Right lobe of liver (tissue), 4 donors: Measurements from ENCODE around the gene NMBR.

Source experiments
- POLR2A ChIP-seq: fragments of 450-650 bp; IDR thresholded peaks from one replicate; pipeline ENCODE4 v1.6.1; 2017; ENCODE audit warnings: antibody characterized with exemption, mild to moderate bottlenecking
- TF ChIP-seq, protein P1 (sequence below), 4 donors: fragments of 200-600 bp in 3 of 4; fragments of 450-650 bp in 1 of 4; IDR thresholded peaks; one replicate each; pipeline versions ENCODE4 v1.5.1 to v1.8.0; 2016 to 2022; ENCODE audit warnings: antibody characterized with exemption in 4 of 4, mild to moderate bottlenecking in 2 of 4
- donor health status: DM: no; HTN: no; CAD: no.
- donor health status: DM: no; HTN: no; CAD: no.
- donor health status: DM: no; HTN: yes; CAD: no.

DNA sequence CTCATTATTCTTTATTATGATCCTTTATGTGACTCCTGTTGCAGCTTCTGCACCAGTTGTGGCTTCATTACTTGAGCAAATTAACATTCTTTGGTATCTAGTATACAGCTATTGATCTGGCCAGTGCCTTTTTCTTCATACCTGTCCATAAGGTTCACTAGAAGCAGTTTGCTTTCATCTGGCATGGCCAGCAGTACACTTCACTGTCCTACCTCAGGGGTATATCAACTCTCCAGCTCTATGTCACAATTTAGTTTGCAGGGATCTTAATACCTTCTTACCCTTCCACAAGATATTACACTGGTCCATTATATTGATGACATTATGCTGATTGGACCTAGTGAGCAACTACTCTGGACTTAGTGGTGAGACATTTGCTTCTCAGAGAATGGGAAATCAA is 46.7 kb upstream of the NMBR start:
- TF ChIP-seq, protein P1, sequence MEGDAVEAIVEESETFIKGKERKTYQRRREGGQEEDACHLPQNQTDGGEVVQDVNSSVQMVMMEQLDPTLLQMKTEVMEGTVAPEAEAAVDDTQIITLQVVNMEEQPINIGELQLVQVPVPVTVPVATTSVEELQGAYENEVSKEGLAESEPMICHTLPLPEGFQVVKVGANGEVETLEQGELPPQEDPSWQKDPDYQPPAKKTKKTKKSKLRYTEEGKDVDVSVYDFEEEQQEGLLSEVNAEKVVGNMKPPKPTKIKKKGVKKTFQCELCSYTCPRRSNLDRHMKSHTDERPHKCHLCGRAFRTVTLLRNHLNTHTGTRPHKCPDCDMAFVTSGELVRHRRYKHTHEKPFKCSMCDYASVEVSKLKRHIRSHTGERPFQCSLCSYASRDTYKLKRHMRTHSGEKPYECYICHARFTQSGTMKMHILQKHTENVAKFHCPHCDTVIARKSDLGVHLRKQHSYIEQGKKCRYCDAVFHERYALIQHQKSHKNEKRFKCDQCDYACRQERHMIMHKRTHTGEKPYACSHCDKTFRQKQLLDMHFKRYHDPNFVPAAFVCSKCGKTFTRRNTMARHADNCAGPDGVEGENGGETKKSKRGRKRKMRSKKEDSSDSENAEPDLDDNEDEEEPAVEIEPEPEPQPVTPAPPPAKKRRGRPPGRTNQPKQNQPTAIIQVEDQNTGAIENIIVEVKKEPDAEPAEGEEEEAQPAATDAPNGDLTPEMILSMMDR (IDR thresholded peaks at IDR 0.05), result no peak
- no peak for TF ChIP-seq POLR2A
